ENCODE data around the gene THADA. TPM values are rescaled to one million over a fixed set of nuclear protein-coding genes. Genes with fewer than 3 reads are reported as not detected.
A peak's percentile ranks its signal among the peaks of the same experiment; 100 is the strongest.

THADA gene
- total and polyA plus RNA-seq, 7 donors = 4.4 to 35.2 (median 20.2) TPM

GRCh38 chr2:43239981-43240765, 355.7 kb downstream of the THADA start:
- H3K36me3 ChIP-seq = no peaks in the 10 kb centered on the region
- peaks cover 0 to 16% (median 7%) of the 10 kb centered on the region in 4 donors for H3K4me1 ChIP-seq
- no peaks in the 10 kb centered on the region for H3K9me3 ChIP-seq
- H3K4me3 ChIP-seq = no peak overlapping the region
- H3K27me3 ChIP-seq = no peaks in the 10 kb centered on the region
- intact Hi-C loops (cut with DNase I) = no loop called here
- peak overlapping the region; percentile 23 to 58 (median 44) for H3K27ac ChIP-seq
- 78 to 89% methylated on average over 13 of the region's 13 CpGs for WGBS, 2 donors
- TF ChIP-seq POLR2A (IDR thresholded peaks at IDR 0.05) (no peak), CTCF (IDR thresholded peaks at IDR 0.05) (no peak), POLR2AphosphoS5 (IDR thresholded peaks at IDR 0.05) (no peak)
- no peak for DNase-seq

- no peak overlapping the region for H3K4me3 ChIP-seq
- WGBS, 2 donors = 95 to 96% methylated on average over 3 of the region's 3 CpGs
- intact Hi-C loops (cut with DNase I) = no loop called here
- no peaks in the 10 kb centered on the region for H3K36me3 ChIP-seq
- peak overlapping the region in 2 of 4 donors; percentile 24 to 58 for H3K27ac ChIP-seq
- no peaks in the 10 kb centered on the region for H3K9me3 ChIP-seq
- no peaks in the 10 kb centered on the region for H3K27me3 ChIP-seq
- H3K4me1 ChIP-seq = peaks cover 0 to 13% (median 4%) of the 10 kb centered on the region in 4 donors
- DNase-seq = no peak
- TF ChIP-seq POLR2A (IDR thresholded peaks at IDR 0.05) (no peak), EP300 (IDR thresholded peaks at IDR 0.05) (no peak), CTCF (IDR thresholded peaks at IDR 0.05) (no peak), POLR2AphosphoS5 (IDR thresholded peaks at IDR 0.05) (no peak)
These were observed 357.0 kb downstream of the THADA start for GRCh38 chr2:43238813-43239212.

- DNase-seq = no peak
- Histone ChIP-seq H3K9me3 (no peaks in the 10 kb centered on the region), H3K36me3 (no peaks in the 10 kb centered on the region), H3K27me3 (no peaks in the 10 kb centered on the region), H3K4me1 (peaks cover 0 to 13% (median 4%) of the 10 kb centered on the region in 4 donors), H3K27ac (peak overlapping the region in 2 of 4 donors; percentile 29 to 58), H3K4me3 (no peak overlapping the region)
- intact Hi-C loops (cut with DNase I) = no loop called here
- TF ChIP-seq CTCF (IDR thresholded peaks at IDR 0.05) (no peak), EP300 (IDR thresholded peaks at IDR 0.05) (no peak), POLR2AphosphoS5 (IDR thresholded peaks at IDR 0.05) (no peak), POLR2A (IDR thresholded peaks at IDR 0.05) (no peak)
These were observed 357.7 kb downstream of the THADA start for GRCh38 chr2:43238176-43238575.

GRCh38 chr2:43233218-43234212, 362.3 kb downstream of the THADA start:
- 78 to 82% methylated on average over 9 of the region's 9 CpGs for WGBS, 2 donors
- TF ChIP-seq CTCF (IDR thresholded peaks at IDR 0.05) = no peak
- TF ChIP-seq POLR2AphosphoS5 (IDR thresholded peaks at IDR 0.05) = no peak
- no peak for TF ChIP-seq POLR2A (IDR thresholded peaks at IDR 0.05)
- no peak for TF ChIP-seq EP300 (IDR thresholded peaks at IDR 0.05)
- H3K27me3 ChIP-seq = no peaks in the 10 kb centered on the region
- no peak overlapping the region for H3K4me3 ChIP-seq
- H3K9me3 ChIP-seq = no peaks in the 10 kb centered on the region
- intact Hi-C loops (cut with DNase I) = no loop called here
- DNase-seq = no peak
- H3K27ac ChIP-seq = peak overlapping the region in 1 of 4 donors; percentile 0
- H3K36me3 ChIP-seq = peaks cover 0 to 7% (median 0%) of the 10 kb centered on the region in 4 donors
- peaks cover 0 to 32% (median 19%) of the 10 kb centered on the region in 4 donors for H3K4me1 ChIP-seq
